Astrocyte (in vitro differentiated cells and primary cell): ENCODE data around the gene EPRS1.

Experiments
- CTCF ChIP-seq: IDR thresholded peaks from 2 replicates; pipeline ENCODE4 v1.5.1; 2011; ENCODE audit warnings: low read depth, mild to moderate bottlenecking, inconsistent platforms, low read length, moderate library complexity; ENCODE audit not compliant: insufficient read depth
- EZH2 ChIP-seq: IDR thresholded peaks from 2 replicates; pipeline ENCODE4 v1.6.1; 2012; ENCODE audit warnings: mild to moderate bottlenecking, low read length, inconsistent platforms; ENCODE audit not compliant: insufficient read depth

- TF ChIP-seq CTCF (no peak), EZH2 (no peak)
Observed at GRCh38 chr1:220028346-220028895, 17.9 kb downstream of the EPRS1 start.
